Panc1 (cell line): Measurements from ENCODE around the gene ODF4. TPM values are rescaled to one million over a fixed set of nuclear protein-coding genes. Genes with fewer than 3 reads are reported as not detected.

Experiments used
- ATAC-seq: fragments of 200-7000 bp; cut with Tn5 transposase; 2 replicates; pipeline ENCODE4 v1.9.1; 2020; ENCODE audit warnings: mild to moderate bottlenecking, moderate library complexity
- BruUV-seq: library from RNA; stranded (reverse); fragments of 400-500 nt; replicated peaks from 2 replicates; lab custom pipeline; 2021; lab: Mats Ljungman, UMichigan
- CTCF ChIA-PET: fragments of 300-600 bp; sonication (Branson Sonifier 250); formaldehyde crosslinking; loops from one replicate; lab custom pipeline; 2022; ENCODE audit warnings: antibody characterized with exemption; lab: Charles Lee
- POLR2A ChIA-PET: fragments of 300-600 bp; sonication (Branson Sonifier 250); formaldehyde crosslinking; loops from one replicate; lab custom pipeline; 2022; ENCODE audit warnings: antibody characterized with exemption; lab: Charles Lee
- DNase-seq: peaks from one replicate; pipeline ENCODE4 v3.0.0-alpha.2; 2010; ENCODE audit warnings: low read depth, low spot score
- H3K27ac ChIP-seq: 2 replicates; pipeline ENCODE4 v1.5.1; 2011; ENCODE audit warnings: mild to moderate bottlenecking, low read length, inconsistent platforms
- H3K27me3 ChIP-seq: fragments of 200-500 bp; sonication (Bioruptor generic); 2 replicates; pipeline ENCODE4 v1.6.0; 2014; ENCODE audit warnings: low read length, inconsistent platforms; ENCODE audit not compliant: control insufficient read depth, insufficient read depth
- H3K36me3 ChIP-seq: fragments of 200-500 bp; sonication (Bioruptor generic); 2 replicates; pipeline ENCODE4 v1.5.1; 2014; ENCODE audit warnings: inconsistent platforms, mild to moderate bottlenecking, low read length, moderate library complexity; ENCODE audit not compliant: control insufficient read depth, insufficient read depth
- H3K4me1 ChIP-seq: 2 replicates; pipeline ENCODE4 v1.5.1; 2011; ENCODE audit warnings: inconsistent platforms, mild to moderate bottlenecking, low read length, moderate library complexity; ENCODE audit not compliant: control insufficient read depth, insufficient read depth
- H3K4me3 ChIP-seq, 2 experiments: 2 replicates each; pipeline ENCODE4 v1.5.1; 2011 to 2012; ENCODE audit warnings: low read depth in 2 of 2, low read length in 2 of 2, mild to moderate bottlenecking in 2 of 2, inconsistent platforms in 1 of 2, moderate library complexity in 1 of 2
- H3K9me3 ChIP-seq: fragments of 200-500 bp; sonication (Bioruptor generic); 2 replicates; pipeline ENCODE4 v1.5.1; 2014; ENCODE audit warnings: low read depth, mild to moderate bottlenecking, inconsistent platforms, low read length, moderate library complexity; ENCODE audit not compliant: control insufficient read depth, insufficient read depth
- CTCF ChIP-seq: fragments of 450-650 bp; IDR thresholded peaks from 2 replicates; pipeline ENCODE4 v1.5.1; 2017; ENCODE audit warnings: mild to moderate bottlenecking
- POLR2AphosphoS5 ChIP-seq: IDR thresholded peaks from 2 replicates; pipeline ENCODE4 v1.6.1; 2012; ENCODE audit warnings: mild to moderate bottlenecking, low read depth, low read length, moderate library complexity
- REST ChIP-seq, 2 experiments: IDR thresholded peaks; 2 replicates each; pipeline ENCODE4 v1.6.1; 2011 to 2012; ENCODE audit warnings: low read depth in 2 of 2, control low read depth in 1 of 2, low read length in 1 of 2, mild to moderate bottlenecking in 1 of 2, moderate library complexity in 1 of 2; ENCODE audit not compliant: insufficient read depth in 1 of 2
- SIN3A ChIP-seq: IDR thresholded peaks from 2 replicates; pipeline ENCODE4 v1.6.1; 2012; ENCODE audit warnings: low read depth, mild to moderate bottlenecking, low read length, moderate library complexity, borderline replicate concordance; ENCODE audit not compliant: insufficient read depth
- TCF7L2 ChIP-seq: IDR thresholded peaks from 2 replicates; pipeline ENCODE4 v1.6.1; 2011; ENCODE audit warnings: mild to moderate bottlenecking, low read depth, low read length, inconsistent platforms
- in situ Hi-C: cut with HindIII; loops from 2 replicates; pipeline ENCODE4 v1.10.0; 2016; ENCODE audit warnings: low sequenced_read_pairs, low pct_unique_long_range_greater_than_20kb
- intact Hi-C: fragments of 100-400 bp; cut with micrococcal nuclease; formaldehyde crosslinking; loops from one replicate; pipeline ENCODE4 v1.10.0; 2022; ENCODE audit not compliant: unreplicated experiment
- total RNA-seq: library from RNA; stranded (reverse); gene quantifications from one replicate; pipeline ENCODE4 v1.2.1, GENCODE V29; 2021; ENCODE audit not compliant: unreplicated experiment

The ODF4 gene
- total RNA-seq, 1 experiment from 2014 or later, result not detected

- POLR2A ChIA-PET, result interaction anchor here (0.6 kb wide), 2 partner anchors 34 to 135 kb away, joined by 3 to 10 read pairs; no protein-coding TSS in a partner anchor
- intact Hi-C loops (no loop called here), in situ Hi-C loops (no loop called here)
- TF ChIP-seq SIN3A (no peak), CTCF (no peak), TCF7L2 (no peak), POLR2AphosphoS5 (no peak), REST (IDR thresholded peaks at IDR 0.05; ENCODE audit: insufficient read depth in 1 of 2, low read depth in 2 of 2, low read length in 1 of 2) (no peak)
- H3K9me3 ChIP-seq, result no peaks in the 10 kb centered on the region
- H3K27me3 ChIP-seq, result no peaks in the 10 kb centered on the region
- H3K4me1 ChIP-seq, result no peaks in the 10 kb centered on the region
- BruUV-seq, result no TSS peak
- ATAC-seq, result no peak
- H3K4me3 ChIP-seq, result no peak overlapping the region
- H3K27ac ChIP-seq, result no peak overlapping the region
- CTCF ChIA-PET, result no interaction called here
- no peak for DNase-seq
- H3K36me3 ChIP-seq, result no peaks in the 10 kb centered on the region
These were observed 1.8 kb downstream of the ODF4 start for GRCh38 chr17:8341456-8341855.

- H3K27ac ChIP-seq, result no peak overlapping the region
- H3K4me3 ChIP-seq, result no peak overlapping the region
- H3K36me3 ChIP-seq, result no peaks in the 10 kb centered on the region
- no peaks in the 10 kb centered on the region for H3K4me1 ChIP-seq
- ChIA-PET POLR2A (no interaction called here), CTCF (no interaction called here)
- in situ Hi-C loops, result no loop called here
- no peaks in the 10 kb centered on the region for H3K9me3 ChIP-seq
- no peak for ATAC-seq
- H3K27me3 ChIP-seq, result no peaks in the 10 kb centered on the region
- no TSS peak for BruUV-seq
- intact Hi-C loops, result no loop called here
- no peak for DNase-seq
- TF ChIP-seq CTCF (no peak), TCF7L2 (no peak), SIN3A (no peak), POLR2AphosphoS5 (no peak), REST (IDR thresholded peaks at IDR 0.05; ENCODE audit: insufficient read depth in 1 of 2, low read depth in 2 of 2, low read length in 1 of 2) (no peak)
These were observed 5.5 kb downstream of the ODF4 start for GRCh38 chr17:8345052-8345690.
